ENCODE results near the gene NINJ1. TPM values are rescaled to one million over a fixed set of nuclear protein-coding genes. Genes with fewer than 3 reads are reported as not detected.

Gene NINJ1
- total RNA-seq, 2 donors from 2014 or later = 169 to 219 TPM

DNA sequence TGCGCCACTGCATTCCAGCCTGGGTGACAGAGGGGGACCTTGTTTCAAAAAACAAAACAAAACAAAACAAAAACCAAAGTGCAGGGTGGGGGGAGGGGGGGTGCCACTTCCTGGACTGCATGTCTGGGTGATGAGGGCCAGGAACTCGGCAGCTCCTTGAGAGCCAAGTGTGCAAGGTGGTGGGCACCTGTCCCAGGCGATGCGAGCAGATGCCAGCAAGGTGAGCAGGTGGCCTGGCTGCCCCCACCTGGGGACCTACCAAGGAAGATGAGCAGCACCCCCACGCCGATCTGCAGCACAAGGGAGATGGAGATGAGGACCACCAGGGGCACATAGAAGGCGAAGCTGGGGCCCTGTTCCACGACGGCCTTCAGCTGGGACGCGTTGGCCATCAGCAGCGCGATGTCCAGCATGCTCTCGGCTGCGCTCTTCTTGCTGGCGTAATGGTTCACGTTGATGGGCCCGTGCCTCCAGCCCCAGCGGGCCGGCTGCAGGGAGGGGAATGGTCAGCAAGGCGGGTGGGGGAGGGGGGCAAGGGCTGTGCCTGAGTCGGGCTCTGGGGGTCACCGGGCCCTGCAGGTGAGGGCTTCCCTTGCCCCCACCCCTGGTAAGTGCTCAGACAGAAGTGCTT, 7.8 kb downstream of the NINJ1 start:
- peak overlapping the region; percentile 87 for H3K27ac Mint-ChIP-seq
- peaks cover 54% of the 10 kb centered on the region for H3K4me1 Mint-ChIP-seq
- peak overlapping the region; percentile 61 for H3K4me3 Mint-ChIP-seq
- DNase-seq (no peak), ATAC-seq (no peak)
- H3K27me3 Mint-ChIP-seq = no peaks in the 10 kb centered on the region
- H3K36me3 Mint-ChIP-seq (ENCODE audit: low read depth) = no peaks in the 10 kb centered on the region
- H3K9me3 ChIP-seq (ENCODE audit: control insufficient read depth, low read length, poor library complexity, severe bottlenecking) = no peaks in the 10 kb centered on the region

DNA sequence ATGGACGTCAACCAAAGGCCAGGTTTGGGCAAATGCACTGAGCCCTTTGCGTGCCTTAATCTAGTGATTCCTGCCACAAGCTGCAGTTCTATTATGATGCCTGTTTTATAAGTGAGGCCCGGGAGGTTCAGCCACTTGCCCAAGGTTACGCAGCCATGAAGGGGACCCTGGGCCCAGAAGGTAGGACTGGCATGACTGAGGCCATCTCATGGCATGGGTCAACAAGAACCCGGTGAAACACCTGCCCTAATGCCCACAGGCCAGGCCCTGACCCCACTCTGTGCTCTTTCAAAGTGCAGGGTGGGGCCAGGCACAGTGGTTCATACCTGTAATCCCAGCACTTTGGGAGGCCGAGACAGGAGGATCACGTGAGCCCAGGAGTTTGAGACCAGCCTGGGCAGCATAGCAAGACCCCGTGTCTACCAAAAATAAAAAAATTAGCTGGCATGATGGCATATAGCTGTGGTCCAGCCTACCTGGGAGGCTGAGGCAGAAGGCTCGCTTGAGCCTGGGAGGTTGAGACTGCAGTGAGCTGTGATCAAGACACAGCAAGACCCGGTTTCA, 8.6 kb downstream of the NINJ1 start:
- H3K9me3 ChIP-seq (ENCODE audit: control insufficient read depth, low read length, poor library complexity, severe bottlenecking) = no peaks in the 10 kb centered on the region
- ATAC-seq = no peak
- Mint-ChIP-seq H3K36me3 (ENCODE audit: low read depth) (no peaks in the 10 kb centered on the region), H3K4me3 (peak overlapping the region; percentile 61), H3K27ac (peak overlapping the region; percentile 87), H3K4me1 (peaks cover 48% of the 10 kb centered on the region), H3K27me3 (no peaks in the 10 kb centered on the region)
- DNase-seq = no peak

DNA sequence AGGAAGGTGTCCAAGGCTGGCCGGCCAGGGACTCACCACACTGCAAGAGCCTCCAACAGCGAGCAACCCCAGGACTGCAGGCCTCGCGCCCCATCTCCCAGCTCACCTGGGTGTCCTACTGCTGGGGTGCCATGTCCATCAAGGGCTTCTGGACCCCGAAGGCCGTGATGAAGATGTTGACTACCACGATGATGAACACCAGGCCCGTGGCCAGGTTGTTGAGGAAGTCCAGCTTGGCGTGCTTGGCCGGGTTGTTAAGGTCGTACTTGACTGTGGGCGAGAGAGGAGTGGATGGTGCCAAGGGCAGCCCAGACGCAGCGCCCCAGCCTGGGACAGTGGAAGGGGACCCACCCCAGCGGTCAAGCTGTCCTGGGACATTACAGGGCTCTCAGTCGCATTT, 9.3 kb downstream of the NINJ1 start:
- no peaks in the 10 kb centered on the region for H3K9me3 ChIP-seq (ENCODE audit: control insufficient read depth, low read length, poor library complexity, severe bottlenecking)
- Mint-ChIP-seq H3K36me3 (ENCODE audit: low read depth) (no peaks in the 10 kb centered on the region), H3K4me1 (peaks cover 51% of the 10 kb centered on the region), H3K27ac (peak overlapping the region; percentile 87), H3K4me3 (no peak overlapping the region), H3K27me3 (no peaks in the 10 kb centered on the region)
- ATAC-seq (no peak), DNase-seq (peak in 2 of 3 donors; percentile 3 to 9)

DNA sequence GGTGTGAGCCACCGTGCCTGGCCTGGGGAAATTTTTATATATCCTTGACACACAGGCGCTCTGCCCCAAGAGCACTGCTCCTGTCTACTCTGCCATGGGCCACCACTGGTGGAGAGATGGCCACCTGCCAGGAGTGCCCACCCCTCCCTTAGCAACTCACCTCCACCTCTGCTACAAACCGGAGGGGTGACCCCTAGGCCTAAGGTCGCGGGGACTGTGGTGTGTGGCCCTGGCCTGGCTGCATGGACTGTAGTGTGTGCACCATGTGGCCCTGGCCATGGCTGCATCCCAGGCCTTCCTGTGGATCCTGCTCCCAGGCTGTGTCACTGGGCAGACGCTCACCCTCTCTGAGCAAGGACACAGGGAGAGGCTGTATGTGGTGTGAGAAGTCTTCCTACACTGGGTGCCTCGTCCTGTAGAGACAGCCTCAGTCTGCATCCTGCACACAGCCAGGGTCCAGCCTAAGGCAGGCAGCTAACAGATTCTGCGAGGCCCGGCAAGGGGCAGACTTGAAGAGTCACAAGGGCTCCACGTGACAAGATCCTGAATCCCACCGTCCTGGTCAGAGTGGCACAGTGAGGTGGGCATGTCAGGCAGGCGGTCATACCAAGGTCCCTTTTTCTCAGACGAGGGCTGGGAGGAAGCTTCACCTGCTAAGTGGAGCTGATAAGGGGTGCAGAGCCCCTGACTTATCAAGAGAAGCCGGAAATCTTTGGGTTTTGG, 10.3 kb downstream of the NINJ1 start:
- no peaks in the 10 kb centered on the region for H3K27me3 Mint-ChIP-seq
- H3K27ac Mint-ChIP-seq = peak overlapping the region; percentile 87
- no peak for ATAC-seq
- H3K36me3 Mint-ChIP-seq (ENCODE audit: low read depth) = no peaks in the 10 kb centered on the region
- H3K4me3 Mint-ChIP-seq = no peak overlapping the region
- peak in 2 of 3 donors; percentile 5 to 7 for DNase-seq
- no peaks in the 10 kb centered on the region for H3K9me3 ChIP-seq (ENCODE audit: control insufficient read depth, low read length, poor library complexity, severe bottlenecking)
- H3K4me1 Mint-ChIP-seq = peaks cover 53% of the 10 kb centered on the region

DNA sequence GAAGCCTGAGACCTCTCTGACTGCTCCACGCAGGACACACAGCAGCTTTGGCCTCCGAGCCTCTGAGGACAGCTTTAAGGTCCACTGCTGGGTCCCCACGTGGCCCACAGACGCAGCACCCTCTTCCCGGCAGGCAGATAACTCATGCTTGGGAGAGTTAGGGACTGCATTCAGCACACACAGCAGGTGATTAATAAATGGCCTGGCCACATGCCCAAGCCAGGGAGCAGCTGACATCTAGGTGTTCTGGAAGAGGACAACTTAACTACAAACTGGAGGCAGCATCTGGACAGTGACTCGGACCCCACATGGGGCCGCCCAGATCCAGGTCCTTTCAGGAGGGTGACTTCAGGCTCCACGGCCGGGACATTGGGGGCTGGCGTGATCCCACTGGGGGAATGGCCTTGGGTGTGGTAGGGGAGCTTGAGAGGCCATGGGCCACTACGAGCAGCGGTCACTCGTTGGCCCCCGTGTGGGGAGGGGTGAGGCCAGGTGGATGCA, 11.3 kb downstream of the NINJ1 start:
- DNase-seq (peak in 2 of 3 donors; percentile 7 to 9), ATAC-seq (no peak)
- Mint-ChIP-seq H3K36me3 (ENCODE audit: low read depth) (peaks cover 4% of the 10 kb centered on the region), H3K27ac (peak overlapping the region; percentile 85), H3K27me3 (no peaks in the 10 kb centered on the region), H3K4me3 (no peak overlapping the region), H3K4me1 (peaks cover 53% of the 10 kb centered on the region)
- no peaks in the 10 kb centered on the region for H3K9me3 ChIP-seq (ENCODE audit: control insufficient read depth, low read length, poor library complexity, severe bottlenecking)

DNA sequence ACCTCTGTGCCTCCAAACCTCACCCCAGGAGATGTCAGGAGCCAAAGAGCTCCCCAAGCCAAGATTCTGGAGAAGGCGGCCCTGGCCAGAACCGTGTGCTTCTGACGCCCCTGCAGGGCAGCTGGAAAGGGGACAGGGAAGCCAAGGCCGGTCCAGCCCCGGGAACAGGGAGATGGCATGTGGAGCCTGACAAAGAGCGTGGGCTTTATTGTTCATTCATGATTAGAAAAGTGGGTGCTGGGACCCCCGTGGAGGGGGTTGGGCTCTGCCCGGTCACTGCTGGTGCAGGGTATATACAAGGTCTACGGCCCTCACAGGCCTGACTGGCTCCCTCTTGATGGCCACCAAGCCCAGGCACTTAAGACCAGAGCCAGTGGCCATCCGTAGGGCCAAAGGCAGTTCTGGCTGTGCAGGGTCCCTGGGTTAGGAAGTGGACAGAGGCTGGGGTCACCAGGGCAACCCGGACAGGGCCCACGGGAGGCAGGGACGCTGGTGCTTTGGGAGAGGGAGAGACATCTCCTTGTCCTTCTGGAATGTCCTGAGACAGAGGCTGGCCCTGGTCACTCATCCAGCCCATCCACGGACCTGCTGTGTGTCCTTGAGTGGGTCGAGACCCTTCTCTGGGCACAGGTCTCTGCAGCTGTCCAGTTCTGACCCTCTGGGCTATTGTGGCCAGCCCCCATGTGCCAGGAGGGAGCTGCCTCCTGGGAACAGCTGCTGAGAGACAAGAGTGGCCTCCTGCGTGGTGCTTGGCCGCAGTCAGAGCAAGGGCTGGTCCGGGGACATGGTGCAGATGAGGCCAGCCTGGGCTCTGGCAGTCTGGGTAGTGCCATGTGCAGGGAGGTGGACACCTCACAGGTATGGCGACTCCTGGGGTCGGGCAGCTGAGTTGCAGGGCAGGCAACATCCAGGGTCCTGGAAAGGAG, 12.5 kb downstream of the NINJ1 start:
- Mint-ChIP-seq H3K4me1 (peaks cover 41% of the 10 kb centered on the region), H3K36me3 (ENCODE audit: low read depth) (peaks cover 4% of the 10 kb centered on the region), H3K27me3 (no peaks in the 10 kb centered on the region), H3K4me3 (peak overlapping the region; percentile 74), H3K27ac (peak overlapping the region; percentile 85)
- DNase-seq (peak in 2 of 3 donors; percentile 6 to 8), ATAC-seq (no peak)
- no peaks in the 10 kb centered on the region for H3K9me3 ChIP-seq (ENCODE audit: control insufficient read depth, low read length, poor library complexity, severe bottlenecking)

DNA sequence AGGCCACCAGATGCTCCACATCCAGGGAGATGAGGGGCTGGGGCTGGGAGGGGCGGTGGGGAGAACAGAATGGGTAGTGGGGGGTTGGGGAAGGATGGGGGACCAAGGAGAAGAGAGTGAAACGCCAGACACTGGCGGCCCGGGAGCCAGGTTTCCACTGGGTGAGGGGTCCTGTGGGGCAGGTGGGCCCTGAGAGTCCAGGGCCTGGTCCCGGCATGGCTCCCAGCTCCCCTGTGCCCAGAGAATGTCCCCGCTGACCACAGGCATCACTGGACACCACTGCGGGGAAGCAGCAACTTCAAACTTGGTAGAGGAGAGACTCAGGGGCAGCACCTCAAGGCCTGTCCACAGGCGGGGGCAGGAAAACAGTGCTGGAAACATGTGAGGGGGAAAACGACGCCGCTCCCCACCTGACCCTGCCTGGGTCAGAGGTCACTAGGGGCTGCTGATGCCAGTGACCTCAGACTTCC, 13.2 kb downstream of the NINJ1 start:
- H3K27ac Mint-ChIP-seq = peak overlapping the region; percentile 85
- H3K36me3 Mint-ChIP-seq (ENCODE audit: low read depth) = peaks cover 4% of the 10 kb centered on the region
- H3K27me3 Mint-ChIP-seq = no peaks in the 10 kb centered on the region
- H3K4me3 Mint-ChIP-seq = peak overlapping the region; percentile 83
- peaks cover 34% of the 10 kb centered on the region for H3K4me1 Mint-ChIP-seq
- H3K9me3 ChIP-seq (ENCODE audit: control insufficient read depth, low read length, poor library complexity, severe bottlenecking) = no peaks in the 10 kb centered on the region
- ATAC-seq (no peak), DNase-seq (peak in 2 of 3 donors; percentile 3 to 8)

DNA sequence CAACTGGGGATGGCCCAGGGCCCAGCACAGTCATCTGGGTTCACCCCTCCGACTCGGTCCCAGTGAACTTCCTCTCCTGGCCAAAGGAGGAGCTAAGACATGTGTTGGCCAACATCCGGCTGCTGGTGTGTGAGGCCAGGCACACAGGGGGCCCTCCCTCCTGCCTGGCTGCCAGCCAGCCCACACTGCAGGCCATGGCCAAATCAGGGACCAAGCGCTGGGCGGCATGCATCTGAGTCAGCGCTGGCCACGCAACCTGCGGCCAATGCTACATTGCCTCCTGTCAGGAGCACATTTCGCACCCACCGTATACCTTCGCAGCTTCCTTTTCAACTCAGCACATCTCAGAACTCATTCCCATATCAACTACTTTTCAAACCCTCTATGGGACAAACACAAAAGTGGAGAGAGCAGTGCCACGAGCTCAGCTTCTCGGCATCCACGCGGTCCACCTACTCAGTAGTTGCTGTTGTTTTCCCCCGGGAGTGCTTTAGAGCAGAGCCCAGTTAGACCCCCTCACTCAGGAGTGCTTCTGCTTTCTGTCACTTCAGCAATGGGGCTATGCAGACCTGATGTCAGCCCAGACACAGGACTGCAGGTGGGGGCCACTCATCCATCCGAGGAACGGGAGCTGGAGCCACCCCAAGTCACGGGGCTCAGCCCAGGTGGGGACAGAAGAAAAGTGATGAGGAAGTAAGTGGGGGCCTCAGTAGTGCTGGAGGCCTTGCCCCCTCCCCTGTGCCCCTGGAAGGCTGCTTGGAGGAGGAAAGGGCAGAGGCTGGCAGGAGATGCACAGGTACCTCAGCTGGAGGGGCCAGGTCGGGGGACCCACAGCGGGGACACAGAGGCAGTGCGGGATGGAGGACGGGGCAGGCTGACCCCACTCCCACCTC, 13.9 kb downstream of the NINJ1 start:
- ATAC-seq (peak; percentile 44), DNase-seq (peak in 2 of 3 donors; percentile 13 to 16)
- peak overlapping the region; percentile 85 for H3K27ac Mint-ChIP-seq
- peaks cover 31% of the 10 kb centered on the region for H3K4me1 Mint-ChIP-seq
- no peaks in the 10 kb centered on the region for H3K27me3 Mint-ChIP-seq
- H3K9me3 ChIP-seq (ENCODE audit: control insufficient read depth, low read length, poor library complexity, severe bottlenecking) = no peaks in the 10 kb centered on the region
- peaks cover 4% of the 10 kb centered on the region for H3K36me3 Mint-ChIP-seq (ENCODE audit: low read depth)
- peak overlapping the region; percentile 83 for H3K4me3 Mint-ChIP-seq

DNA sequence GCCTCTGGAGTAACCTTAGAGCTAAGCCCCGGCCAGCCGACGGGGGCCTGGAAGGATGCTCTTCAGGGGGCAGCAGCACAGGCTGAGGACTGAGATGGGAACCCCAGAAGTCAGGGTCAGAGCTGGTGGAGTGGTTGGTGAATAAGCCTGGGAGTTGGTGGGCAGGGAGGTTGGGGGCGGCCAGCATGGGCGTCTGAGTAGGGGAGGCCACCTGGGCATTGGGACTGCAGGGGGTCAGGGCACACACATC, 14.4 kb downstream of the NINJ1 start:
- no peak for ATAC-seq
- Mint-ChIP-seq H3K4me3 (peak overlapping the region; percentile 83), H3K4me1 (peaks cover 34% of the 10 kb centered on the region), H3K36me3 (ENCODE audit: low read depth) (peaks cover 4% of the 10 kb centered on the region), H3K27ac (peak overlapping the region; percentile 85), H3K27me3 (no peaks in the 10 kb centered on the region)
- H3K9me3 ChIP-seq (ENCODE audit: control insufficient read depth, low read length, poor library complexity, severe bottlenecking) = no peaks in the 10 kb centered on the region
- no peak for DNase-seq

DNA sequence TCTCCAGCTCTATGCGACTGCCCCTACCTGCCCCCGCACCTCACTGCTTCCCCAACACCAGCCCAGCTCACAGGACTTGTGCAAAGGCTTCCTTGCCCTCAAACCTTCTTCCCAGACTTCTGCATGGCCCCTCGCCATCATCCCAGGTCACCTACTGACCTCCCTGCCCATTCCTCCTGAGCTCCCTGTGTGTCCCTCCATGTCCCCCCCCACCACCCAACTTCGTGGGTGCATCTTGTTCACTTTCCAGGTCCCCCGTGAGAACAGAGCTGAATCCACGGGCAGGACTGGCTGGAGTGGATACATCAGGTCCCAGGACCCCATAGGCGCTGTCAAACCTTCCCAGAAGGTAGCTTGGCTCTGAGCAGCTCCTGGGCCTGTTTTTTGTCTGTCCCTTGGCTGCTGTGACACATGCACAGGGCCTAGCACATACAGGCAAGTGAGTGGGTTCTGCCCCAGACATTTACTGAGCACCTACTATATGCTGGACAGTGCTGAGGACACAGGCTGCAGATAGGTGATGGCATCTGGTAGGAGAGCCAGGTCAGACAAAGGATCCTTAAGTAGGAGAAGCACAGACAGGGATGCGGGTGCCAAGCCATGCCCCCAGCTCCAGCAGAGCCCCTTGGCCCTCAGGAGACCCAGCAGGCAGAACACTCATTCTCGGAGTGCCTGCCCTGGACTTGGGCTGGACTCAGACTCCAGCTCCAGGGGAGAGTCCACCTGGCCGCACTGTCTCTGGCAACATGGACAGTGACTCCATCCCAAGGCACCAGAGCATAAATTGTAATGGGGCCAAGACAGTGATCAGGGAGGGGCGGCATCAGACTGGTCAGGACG, 15.0 kb downstream of the NINJ1 start:
- H3K4me3 Mint-ChIP-seq = peak overlapping the region; percentile 83
- ATAC-seq (peak; percentile 1), DNase-seq (peak in 1 of 3 donors; percentile 5)
- H3K27me3 Mint-ChIP-seq = no peaks in the 10 kb centered on the region
- no peaks in the 10 kb centered on the region for H3K9me3 ChIP-seq (ENCODE audit: control insufficient read depth, low read length, poor library complexity, severe bottlenecking)
- peaks cover 4% of the 10 kb centered on the region for H3K36me3 Mint-ChIP-seq (ENCODE audit: low read depth)
- H3K27ac Mint-ChIP-seq = peak overlapping the region; percentile 85
- H3K4me1 Mint-ChIP-seq = peaks cover 35% of the 10 kb centered on the region

DNA sequence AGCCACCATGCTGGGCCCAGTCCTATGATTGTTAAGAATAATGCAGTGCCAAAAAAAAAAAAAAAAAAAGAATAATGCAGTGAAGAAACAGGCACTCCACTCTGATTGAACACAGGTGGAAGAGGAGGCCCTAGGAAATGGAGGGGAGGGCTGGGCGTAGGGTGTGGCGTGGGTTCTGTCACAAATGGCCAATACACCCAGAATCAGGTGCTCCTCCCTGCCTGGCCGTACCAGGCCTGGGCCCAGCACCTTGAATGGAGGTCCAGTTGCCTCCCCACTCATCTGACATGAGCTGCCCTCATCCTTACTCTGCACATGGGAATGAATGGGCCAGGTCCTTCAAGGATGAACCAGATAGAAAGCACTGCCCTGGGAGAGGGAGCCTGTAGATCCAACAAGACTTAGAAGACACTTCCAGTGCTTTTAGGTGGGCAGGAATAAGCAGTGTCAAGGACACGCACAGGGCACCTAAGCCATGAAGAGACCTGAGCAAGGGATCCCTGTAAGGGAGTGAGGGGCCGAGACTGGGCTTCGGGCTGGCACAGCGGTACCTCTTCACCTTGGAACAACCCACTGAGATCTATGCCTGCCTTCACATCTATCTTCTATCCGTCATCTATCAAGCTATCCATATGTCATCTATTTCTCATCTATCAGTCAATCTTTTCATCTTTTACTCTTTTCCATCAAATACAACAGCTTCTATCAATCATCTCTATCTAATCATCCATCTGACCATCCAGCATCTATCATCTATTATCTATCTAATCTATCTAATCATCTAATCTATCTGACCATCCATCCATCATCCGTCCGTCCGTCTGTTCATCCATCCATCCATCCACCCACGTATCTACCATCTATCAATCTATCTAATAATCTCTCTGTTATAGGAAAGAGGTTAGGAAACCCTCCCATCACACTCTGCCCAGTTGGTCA, 15.9 kb downstream of the NINJ1 start:
- Mint-ChIP-seq H3K27me3 (no peaks in the 10 kb centered on the region), H3K36me3 (ENCODE audit: low read depth) (peaks cover 4% of the 10 kb centered on the region), H3K4me1 (peaks cover 33% of the 10 kb centered on the region), H3K27ac (peak overlapping the region; percentile 85), H3K4me3 (peak overlapping the region; percentile 83)
- no peaks in the 10 kb centered on the region for H3K9me3 ChIP-seq (ENCODE audit: control insufficient read depth, low read length, poor library complexity, severe bottlenecking)
- DNase-seq (peak in 1 of 3 donors; percentile 7), ATAC-seq (no peak)
